Naive thymus-derived CD8-positive, alpha-beta T cell (primary cell): ENCODE measurements around the gene CFHR4. TPM values are rescaled to one million over a fixed set of nuclear protein-coding genes. Genes with fewer than 3 reads are reported as not detected.

Source experiments
- ATAC-seq, 2 donors: fragments of 150-1000 bp; cut with Tn5 transposase in 1 of 2; sonication (Bioruptor Pico), chemical (Tn5 transposase) in 1 of 2; 1 replicate in 1 of 2; 2 replicates in 1 of 2; pipeline ENCODE4 v1.10.0; 2021; ENCODE audit warnings: mild to moderate bottlenecking in 2 of 2, moderate library complexity in 2 of 2
- POLR2A ChIA-PET: fragments of 350-600 bp; sonication (Branson Sonifier 250); formaldehyde crosslinking; loops from one replicate; lab custom pipeline; 2021; ENCODE audit warnings: antibody characterized with exemption; lab: Charles Lee
- DNase-seq, 10 donors: peaks; one replicate each; pipeline versions ENCODE4 v3.0.0 to v3.0.0-alpha.2; 2020 to 2022
- H3K27ac Mint-ChIP-seq, 10 donors: one replicate each; pipeline ENCODE4 v1.8.0; 2020 to 2022; ENCODE audit warnings: mild to moderate bottlenecking in 10 of 10, mixed read lengths in 10 of 10, moderate library complexity in 4 of 10, inconsistent platforms in 1 of 10
- H3K27me3 Mint-ChIP-seq, 5 donors: one replicate each; pipeline ENCODE4 v1.8.0; 2021 to 2022; ENCODE audit warnings: mixed read lengths in 5 of 5
- H3K36me3 Mint-ChIP-seq, 3 donors: one replicate each; pipeline ENCODE4 v1.8.0; 2020 to 2022; ENCODE audit warnings: mixed read lengths in 3 of 3, mild to moderate bottlenecking in 2 of 3, inconsistent platforms in 1 of 3
- H3K4me1 Mint-ChIP-seq, 4 donors: one replicate each; pipeline ENCODE4 v1.8.0; 2021 to 2022; ENCODE audit warnings: mixed read lengths in 4 of 4
- H3K4me3 Mint-ChIP-seq, 10 donors: one replicate each; pipeline ENCODE4 v1.8.0; 2020 to 2022; ENCODE audit warnings: mild to moderate bottlenecking in 10 of 10, mixed read lengths in 10 of 10, moderate library complexity in 6 of 10, inconsistent platforms in 1 of 10
- H3K9me3 Mint-ChIP-seq, 9 donors: one replicate each; pipeline ENCODE4 v1.8.0; 2020 to 2022; ENCODE audit warnings: mixed read lengths in 9 of 9, mild to moderate bottlenecking in 3 of 9, inconsistent platforms in 1 of 9, moderate library complexity in 1 of 9
- polyA plus RNA-seq, 3 donors: library from polyadenylated mRNA; unstranded; fragments of 300-500 nt; fragmentation: Illumina TruSeq; gene quantifications; one replicate each; pipeline ENCODE4 v1.2.3, GENCODE V29; 2021
- total RNA-seq, 8 experiments: library from RNA in 2 of 8; stranded (reverse) in 2 of 8; gene quantifications; one replicate each; pipeline ENCODE4 v1.2.3 and lab custom pipeline; 2021 to 2026

Gene CFHR4
- total and polyA plus RNA-seq, 5 experiments from 2014 or later = not detected

GRCh38 chr1:196954778-196955177 is 66.9 kb downstream of the CFHR4 start:
- no peak overlapping the region for H3K4me3 Mint-ChIP-seq
- ATAC-seq (no peak), DNase-seq (no peak)
- H3K4me1 Mint-ChIP-seq = no peaks in the 10 kb centered on the region
- POLR2A ChIA-PET = no interaction called here
- peaks cover 0 to 2% (median 0%) of the 10 kb centered on the region in 9 donors for H3K9me3 Mint-ChIP-seq
- no peak overlapping the region for H3K27ac Mint-ChIP-seq
- no peaks in the 10 kb centered on the region for H3K36me3 Mint-ChIP-seq
- H3K27me3 Mint-ChIP-seq = peaks cover 0 to 4% (median 0%) of the 10 kb centered on the region in 5 donors

DNA sequence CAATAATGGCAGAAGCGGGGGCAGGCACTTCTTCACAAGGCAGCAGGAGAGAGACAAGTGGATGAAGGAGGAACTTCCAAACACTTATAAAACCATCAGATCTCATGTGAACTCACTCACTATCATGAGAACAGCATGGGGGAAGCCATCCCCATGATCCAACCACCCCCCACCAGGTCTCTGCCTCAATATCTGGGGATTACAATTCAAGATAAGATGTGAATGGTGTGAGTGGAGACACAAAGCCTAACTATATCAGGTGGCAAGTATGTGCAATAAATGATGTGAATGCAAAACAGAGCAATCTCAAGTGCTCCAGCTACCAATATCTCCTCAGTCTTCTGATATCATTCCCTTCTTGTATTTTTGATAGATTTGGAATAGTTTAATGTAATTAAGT is 68.1 kb downstream of the CFHR4 start:
- peaks cover 0 to 2% (median 0%) of the 10 kb centered on the region in 9 donors for H3K9me3 Mint-ChIP-seq
- ATAC-seq = no peak
- no peaks in the 10 kb centered on the region for H3K36me3 Mint-ChIP-seq
- H3K4me1 Mint-ChIP-seq = no peaks in the 10 kb centered on the region
- no peak for DNase-seq
- POLR2A ChIA-PET = no interaction called here
- H3K4me3 Mint-ChIP-seq = no peak overlapping the region
- H3K27ac Mint-ChIP-seq = no peak overlapping the region
- H3K27me3 Mint-ChIP-seq = peaks cover 0 to 4% (median 0%) of the 10 kb centered on the region in 5 donors

DNA sequence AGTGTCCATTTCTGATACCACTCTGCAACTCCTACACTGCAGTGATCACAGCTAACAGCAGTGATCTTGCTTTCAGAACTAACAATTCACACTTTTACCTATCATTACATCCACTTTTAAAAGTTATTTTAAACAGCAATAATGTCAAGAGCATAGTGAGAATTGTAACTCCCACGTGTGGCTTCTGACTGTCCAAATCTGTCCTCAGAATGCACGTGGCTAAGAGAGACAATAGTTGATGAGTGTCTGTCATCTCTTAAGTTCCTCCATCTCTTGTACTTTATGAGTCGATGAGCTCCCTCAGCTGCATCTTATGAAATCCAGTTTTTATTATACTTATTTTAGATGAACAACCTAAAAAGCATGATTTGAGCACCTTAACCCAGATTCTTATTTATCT is 73.0 kb downstream of the CFHR4 start:
- H3K4me1 Mint-ChIP-seq = no peaks in the 10 kb centered on the region
- H3K27ac Mint-ChIP-seq = no peak overlapping the region
- H3K27me3 Mint-ChIP-seq = peaks cover 0 to 2% (median 0%) of the 10 kb centered on the region in 5 donors
- ATAC-seq (no peak), DNase-seq (no peak)
- peaks cover 0 to 3% (median 0%) of the 10 kb centered on the region in 3 donors for H3K36me3 Mint-ChIP-seq
- no peak overlapping the region for H3K4me3 Mint-ChIP-seq
- POLR2A ChIA-PET = no interaction called here
- H3K9me3 Mint-ChIP-seq = peaks cover 0 to 3% (median 0%) of the 10 kb centered on the region in 9 donors

Other genes starting within 250 kb of the CFHR4 start
- under 1 TPM; 0.21 to 0.44 TPM for gene CFH, start 236.0 kb upstream of the CFHR4 start, total RNA-seq
- 1 to 10 TPM in 1 of 3 donors, not detected in 2; 6.7 TPM for gene CFH, start 236.0 kb upstream of the CFHR4 start, polyA plus RNA-seq
- gene CFHR3, start 113.2 kb upstream of the CFHR4 start, total RNA-seq = not detected
- gene CFHR3, start 113.2 kb upstream of the CFHR4 start, polyA plus RNA-seq = not detected
- gene CFHR1, start 68.3 kb upstream of the CFHR4 start, total RNA-seq = not detected
- not detected for gene CFHR1, start 68.3 kb upstream of the CFHR4 start, polyA plus RNA-seq
- not detected for gene CFHR2, start 55.7 kb downstream of the CFHR4 start, total RNA-seq
- gene CFHR2, start 55.7 kb downstream of the CFHR4 start, polyA plus RNA-seq = not detected
- gene CFHR5, start 89.5 kb downstream of the CFHR4 start, total RNA-seq = not detected
- gene CFHR5, start 89.5 kb downstream of the CFHR4 start, polyA plus RNA-seq = not detected
- gene F13B, start 179.2 kb downstream of the CFHR4 start, total RNA-seq = not detected
- not detected for gene F13B, start 179.2 kb downstream of the CFHR4 start, polyA plus RNA-seq